Omental fat pad (tissue), 4 donors: Measurements from ENCODE around the gene ELFN1. TPM values are rescaled to one million over a fixed set of nuclear protein-coding genes. Genes with fewer than 3 reads are reported as not detected.

Experiments
- ATAC-seq: fragments of 150-250 bp; one replicate; pipeline ENCODE4 v1.9.1; 2016; ENCODE audit warnings: mild to moderate bottlenecking, moderate library complexity; ENCODE audit not compliant: low FRiP score
- DNase-seq: peaks from one replicate; pipeline ENCODE4 v3.0.0-alpha.2; 2019; ENCODE audit warnings: low spot score
- total RNA-seq, 4 donors: library from RNA; depleted of rRNA; stranded (reverse); fragments of >200 nt; gene quantifications; one replicate each; pipeline ENCODE4 v1.1.0, GENCODE V29; 2016
- TF ChIP-seq, protein P1 (sequence below), 3 donors: fragments of 450-650 bp; IDR thresholded peaks; one replicate each; pipeline ENCODE4 v1.5.1; 2016 to 2017; ENCODE audit warnings: antibody characterized with exemption in 3 of 3, mild to moderate bottlenecking in 3 of 3, moderate library complexity in 2 of 3

The ELFN1 gene
- total RNA-seq, 4 donors from 2014 or later: 3.8 to 6.0 (median 4.1) TPM

DNA sequence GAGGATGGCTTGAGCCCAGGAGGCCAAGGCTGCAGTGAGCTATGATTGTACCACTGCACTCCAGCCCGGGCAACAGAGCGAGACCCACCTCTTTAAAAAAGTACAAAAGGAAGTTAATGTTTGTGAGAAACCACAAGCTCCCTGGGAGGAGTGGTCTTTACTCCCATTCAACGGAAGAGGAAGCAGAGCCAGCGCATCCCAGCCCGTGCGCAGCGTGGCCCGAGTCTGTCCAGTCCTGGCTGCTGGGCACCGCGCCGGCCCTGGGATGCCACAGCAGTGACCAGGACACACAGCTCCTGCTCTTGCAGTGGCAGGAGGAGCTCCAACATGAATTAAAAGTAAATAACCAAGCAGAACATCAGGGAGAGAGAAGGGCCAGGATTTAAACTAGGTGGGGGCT, 68.4 kb downstream of the ELFN1 start:
- ATAC-seq (no peak), DNase-seq (no peak)
- TF ChIP-seq, protein P1, sequence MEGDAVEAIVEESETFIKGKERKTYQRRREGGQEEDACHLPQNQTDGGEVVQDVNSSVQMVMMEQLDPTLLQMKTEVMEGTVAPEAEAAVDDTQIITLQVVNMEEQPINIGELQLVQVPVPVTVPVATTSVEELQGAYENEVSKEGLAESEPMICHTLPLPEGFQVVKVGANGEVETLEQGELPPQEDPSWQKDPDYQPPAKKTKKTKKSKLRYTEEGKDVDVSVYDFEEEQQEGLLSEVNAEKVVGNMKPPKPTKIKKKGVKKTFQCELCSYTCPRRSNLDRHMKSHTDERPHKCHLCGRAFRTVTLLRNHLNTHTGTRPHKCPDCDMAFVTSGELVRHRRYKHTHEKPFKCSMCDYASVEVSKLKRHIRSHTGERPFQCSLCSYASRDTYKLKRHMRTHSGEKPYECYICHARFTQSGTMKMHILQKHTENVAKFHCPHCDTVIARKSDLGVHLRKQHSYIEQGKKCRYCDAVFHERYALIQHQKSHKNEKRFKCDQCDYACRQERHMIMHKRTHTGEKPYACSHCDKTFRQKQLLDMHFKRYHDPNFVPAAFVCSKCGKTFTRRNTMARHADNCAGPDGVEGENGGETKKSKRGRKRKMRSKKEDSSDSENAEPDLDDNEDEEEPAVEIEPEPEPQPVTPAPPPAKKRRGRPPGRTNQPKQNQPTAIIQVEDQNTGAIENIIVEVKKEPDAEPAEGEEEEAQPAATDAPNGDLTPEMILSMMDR (IDR thresholded peaks at IDR 0.05): no peak

DNA sequence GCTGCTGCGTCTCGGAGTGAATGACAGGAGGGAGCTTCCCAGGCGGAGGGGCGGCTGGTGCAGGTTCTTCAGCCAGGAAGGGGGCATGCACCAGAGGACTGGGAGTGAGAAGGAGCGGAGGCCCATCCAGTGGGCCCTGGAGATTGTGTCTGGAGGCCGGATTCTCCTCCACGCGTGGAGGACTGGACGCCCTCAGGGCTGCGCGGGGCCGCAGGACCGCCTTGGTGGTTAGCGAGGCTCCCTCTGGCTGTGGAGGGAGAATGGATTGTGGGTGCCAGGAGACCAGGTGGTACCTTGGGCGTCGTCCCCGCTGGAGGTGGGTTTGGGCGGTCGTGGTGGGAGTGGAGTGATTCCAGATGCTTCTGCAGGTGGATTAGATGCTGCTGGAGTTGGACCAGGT, 68.9 kb downstream of the ELFN1 start:
- no peak for ATAC-seq
- no peak for DNase-seq
- TF ChIP-seq, protein P1 (IDR thresholded peaks at IDR 0.05): no peak

DNA sequence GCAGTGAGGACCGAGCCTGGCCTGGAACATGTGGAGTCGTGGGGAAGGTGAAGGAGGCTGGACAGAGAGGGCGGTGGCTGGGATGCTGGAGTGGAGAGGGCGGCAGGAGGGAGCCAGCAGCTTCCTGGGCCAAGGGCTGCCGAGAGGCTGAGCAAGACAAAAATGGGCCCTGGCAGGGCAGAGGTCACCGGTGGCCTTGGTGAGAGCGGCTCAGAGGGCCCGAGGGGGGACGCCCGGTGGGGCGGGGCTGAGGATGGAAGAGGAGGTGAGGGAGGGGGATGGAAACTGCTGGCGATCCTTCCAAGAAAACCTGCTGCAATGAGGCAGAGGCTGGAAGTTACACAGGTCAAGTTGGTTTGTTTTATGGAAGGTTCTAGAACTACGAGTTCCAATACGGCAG, 69.5 kb downstream of the ELFN1 start:
- DNase-seq: no peak
- TF ChIP-seq, protein P1 (IDR thresholded peaks at IDR 0.05): no peak
- no peak for ATAC-seq

DNA sequence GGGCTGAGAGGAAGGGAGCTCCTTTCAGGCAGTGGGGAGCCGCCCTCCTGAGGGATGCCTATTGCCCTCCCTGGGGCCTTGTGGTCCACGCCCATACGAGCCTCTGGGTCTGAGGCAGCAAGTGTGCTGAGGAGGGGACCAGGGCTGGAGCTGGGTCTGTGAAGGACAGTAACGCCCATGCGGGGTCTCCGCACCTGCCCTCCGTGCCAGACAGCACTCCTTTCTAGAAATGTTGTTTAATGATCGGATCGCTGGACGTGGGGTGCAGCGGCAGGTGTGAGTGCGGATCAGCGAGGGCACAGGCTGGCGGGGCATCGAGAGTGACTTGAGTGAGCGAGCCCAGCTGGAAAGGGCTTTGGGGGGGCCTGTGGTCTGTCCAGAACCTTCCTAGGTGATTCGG, 70.1 kb downstream of the ELFN1 start:
- ATAC-seq (no peak), DNase-seq (no peak)
- TF ChIP-seq, protein P1 (IDR thresholded peaks at IDR 0.05): no peak

DNA sequence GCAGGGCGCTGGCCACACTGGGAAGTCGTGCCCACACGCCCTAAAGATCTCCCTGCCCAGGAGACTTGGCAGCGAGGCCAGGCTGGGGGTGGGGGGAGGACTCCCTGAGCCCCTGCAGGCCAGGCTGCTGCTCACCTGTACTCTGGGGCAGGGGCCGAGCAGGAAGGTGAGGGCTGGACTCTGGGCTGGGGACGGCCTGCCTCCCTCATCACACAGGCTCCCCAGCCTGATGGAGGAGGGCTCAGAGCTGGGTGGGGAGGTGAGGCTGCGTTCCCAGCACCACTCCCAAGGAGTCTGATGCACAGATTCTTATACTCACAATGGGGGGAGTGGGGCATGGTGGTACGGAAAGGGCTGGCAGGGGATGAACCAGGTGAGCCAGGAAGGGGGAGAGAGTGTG, 71.2 kb downstream of the ELFN1 start:
- DNase-seq: no peak
- no peak for ATAC-seq
- TF ChIP-seq, protein P1 (IDR thresholded peaks at IDR 0.05): no peak

DNA sequence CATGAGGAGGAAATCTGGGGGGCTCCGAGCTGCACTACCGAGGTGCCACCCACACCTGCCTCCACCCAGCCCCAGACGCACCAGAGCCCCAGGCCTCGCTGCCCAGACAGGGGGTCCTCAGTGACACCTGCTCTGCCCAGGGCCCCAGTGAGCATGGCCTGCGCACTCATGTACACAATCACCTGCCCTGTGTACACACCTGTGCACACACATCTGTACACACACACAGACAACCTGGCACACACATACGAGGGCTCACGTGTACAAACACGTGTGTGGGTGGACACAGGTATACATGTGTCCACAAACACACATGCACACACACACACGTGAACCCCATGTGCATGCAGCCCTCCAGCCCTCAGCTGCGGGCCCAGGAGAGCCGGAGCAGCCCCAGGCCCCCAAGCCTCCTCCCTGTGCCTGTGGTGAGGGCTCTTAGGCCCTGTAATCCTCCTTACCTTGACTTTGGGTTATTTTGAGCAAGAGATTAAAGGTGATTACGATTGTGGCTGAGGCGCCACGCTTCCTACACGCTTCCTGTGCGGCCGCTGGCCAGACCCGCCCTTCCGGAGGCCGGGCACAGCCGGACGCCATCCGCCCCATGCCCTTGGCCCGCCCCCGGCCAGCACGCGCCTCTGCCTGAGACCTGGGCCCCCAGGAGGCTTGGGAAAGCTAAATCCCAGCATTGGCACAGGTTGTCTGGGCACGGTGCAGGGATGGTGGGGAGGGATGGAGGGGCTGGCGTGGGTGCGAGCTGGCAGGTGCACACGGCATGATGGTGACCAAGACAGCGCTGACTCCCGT, 71.9 kb downstream of the ELFN1 start:
- ATAC-seq (no peak), DNase-seq (no peak)
- TF ChIP-seq, protein P1 (IDR thresholded peaks at IDR 0.05): no peak
